HG03442 (cell line): ENCODE measurements around the gene ABLIM2.

Experiments used
- ATAC-seq: cut with Tn5 transposase; IDR thresholded peaks from one replicate; pipeline ENCODE4 v1.9.1; 2021; ENCODE audit warnings: mild to moderate bottlenecking, moderate library complexity; ENCODE audit not compliant: unreplicated experiment

Gene ABLIM2

GRCh38 chr4:8089862-8090261 lies 68.8 kb downstream of the ABLIM2 start:
- no peak for ATAC-seq

- ATAC-seq = no peak
Observed at GRCh38 chr4:8088966-8089491, 69.6 kb downstream of the ABLIM2 start.

GRCh38 chr4:8087921-8088495 lies 70.6 kb downstream of the ABLIM2 start:
- no peak for ATAC-seq

- no peak for ATAC-seq
Observed at GRCh38 chr4:8086783-8087445, 71.7 kb downstream of the ABLIM2 start.

- ATAC-seq = no peak
Observed at GRCh38 chr4:8085491-8086117, 73.0 kb downstream of the ABLIM2 start.

GRCh38 chr4:8084712-8085490 lies 73.7 kb downstream of the ABLIM2 start:
- ATAC-seq = no peak

GRCh38 chr4:8084031-8084660 lies 74.5 kb downstream of the ABLIM2 start:
- no peak for ATAC-seq

GRCh38 chr4:8083086-8083825 lies 75.4 kb downstream of the ABLIM2 start:
- no peak for ATAC-seq

- no peak for ATAC-seq
Observed at GRCh38 chr4:8082517-8083055, 76.0 kb downstream of the ABLIM2 start.

GRCh38 chr4:8081621-8082516 lies 76.7 kb downstream of the ABLIM2 start:
- ATAC-seq = no peak

GRCh38 chr4:8081171-8081570 lies 77.4 kb downstream of the ABLIM2 start:
- ATAC-seq = no peak

- ATAC-seq = no peak
Observed at GRCh38 chr4:8080754-8081065, 77.9 kb downstream of the ABLIM2 start.

GRCh38 chr4:8079916-8080753 lies 78.5 kb downstream of the ABLIM2 start:
- ATAC-seq = no peak

- no peak for ATAC-seq
Observed at GRCh38 chr4:8079031-8079885, 79.4 kb downstream of the ABLIM2 start.

GRCh38 chr4:8078610-8079015 lies 80.0 kb downstream of the ABLIM2 start:
- ATAC-seq = no peak

- no peak for ATAC-seq
Observed at GRCh38 chr4:8078109-8078494, 80.5 kb downstream of the ABLIM2 start.
